HepG2 (cell line): ENCODE data around the gene UBE2Q1. TPM values are rescaled to one million over a fixed set of nuclear protein-coding genes. Genes with fewer than 3 reads are reported as not detected.

Source experiments
- ATAC-seq: fragments of 200-7000 bp; cut with Tn5 transposase; 3 replicates; pipeline ENCODE4 v1.9.1; 2020; ENCODE audit warnings: mild to moderate bottlenecking, moderate library complexity
- BruUV-seq: library from RNA; stranded (reverse); fragments of 400-500 nt; replicated peaks from 2 replicates; lab custom pipeline; 2021; lab: Mats Ljungman, UMichigan
- CTCF ChIA-PET: fragments of 300-600 bp; formaldehyde crosslinking; extraction: SDS; loops from one replicate; lab custom pipeline; 2021; ENCODE audit warnings: low total read pairs, inconsistent platforms, low intra/inter-chr PET ratio; lab: Yijun Ruan, JAX
- POLR2A ChIA-PET: fragments of 350-600 bp; sonication (Branson Sonifier 250); formaldehyde crosslinking; loops from one replicate; lab custom pipeline; 2020; ENCODE audit warnings: antibody characterized with exemption, inconsistent platforms; lab: Yijun Ruan, JAX
- DNase-seq: peaks from one replicate; pipeline ENCODE4 v3.0.0-alpha.2; 2015; ENCODE audit warnings: low spot score
- FAIRE-seq: peaks from 3 replicates; lab custom pipeline; 2011; peaks lifted over from hg19 to GRCh38; lab: Jason Lieb, UNC
- H2AFZ ChIP-seq: one replicate; pipeline ENCODE4 v1.6.1; 2011; ENCODE audit warnings: low read length, inconsistent platforms
- H3K27ac ChIP-seq: fragments of 300-600 bp; 3 replicates; pipeline ENCODE4 v1.8.0; 2011; ENCODE audit warnings: mixed run types, mild to moderate bottlenecking, mixed read lengths, low read length, inconsistent platforms; ENCODE audit not compliant: insufficient read depth; ENCODE audit errors: extremely low read length
- H3K27me3 ChIP-seq, 2 experiments: fragments of 200-600 bp in 1 of 2; 2 replicates in 1 of 2; 3 replicates in 1 of 2; pipeline versions ENCODE4 v1.6.0 to v1.8.0; 2011; ENCODE audit warnings: low read length in 2 of 2, mild to moderate bottlenecking in 2 of 2, moderate library complexity in 2 of 2, inconsistent platforms in 1 of 2; ENCODE audit not compliant: insufficient read depth in 2 of 2, control insufficient read depth in 1 of 2
- H3K36me3 ChIP-seq, 2 experiments: fragments of 200-600 bp in 1 of 2; replicated peaks in 1 of 2; 2 replicates in 1 of 2; 3 replicates in 1 of 2; pipeline versions ENCODE4 v1.5.1 to v1.8.0; 2011; ENCODE audit warnings: low read length in 2 of 2, inconsistent platforms in 1 of 2; ENCODE audit not compliant: insufficient read depth in 2 of 2, control insufficient read depth in 1 of 2
- H3K4me1 ChIP-seq: 2 replicates; pipeline ENCODE4 v1.5.1; 2012; ENCODE audit warnings: low read length, inconsistent platforms; ENCODE audit not compliant: insufficient read depth
- H3K4me2 ChIP-seq: 2 replicates; pipeline ENCODE4 v1.6.0; 2011; ENCODE audit warnings: low read depth, low read length, inconsistent platforms
- H3K4me3 ChIP-seq, 3 experiments: fragments of 200-600 bp in 1 of 3; sonication (generic), shearing (Covaris generic) in 1 of 3; replicated peaks in 1 of 3; 2 replicates each; pipeline ENCODE4 v1.5.1; 2011 to 2016; ENCODE audit warnings: low read length in 3 of 3, inconsistent platforms in 2 of 3, low read depth in 2 of 3, mild to moderate bottlenecking in 2 of 3, control low read depth in 1 of 3, mixed read lengths in 1 of 3; ENCODE audit not compliant: insufficient read depth in 1 of 3
- H3K79me2 ChIP-seq: one replicate; pipeline ENCODE4 v1.6.1; 2011; ENCODE audit warnings: low read length, inconsistent platforms; ENCODE audit not compliant: insufficient read depth
- H3K9ac ChIP-seq: 2 replicates; pipeline ENCODE4 v1.6.0; 2011; ENCODE audit warnings: mild to moderate bottlenecking, low read depth, low read length, inconsistent platforms; ENCODE audit not compliant: insufficient read depth
- H3K9me3 ChIP-seq: 2 replicates; pipeline ENCODE4 v1.5.1; 2012; ENCODE audit warnings: mild to moderate bottlenecking, low read length
- H4K20me1 ChIP-seq: 2 replicates; pipeline ENCODE4 v1.6.0; 2011; ENCODE audit warnings: inconsistent platforms, mild to moderate bottlenecking, low read length, moderate library complexity; ENCODE audit not compliant: insufficient read depth
- ARID2 ChIP-seq: sonication (generic); formaldehyde crosslinking; IDR thresholded peaks from 2 replicates; pipeline ENCODE4 v1.8.1; 2022; ENCODE audit warnings: mild to moderate bottlenecking, missing genetic modification reagents, borderline replicate concordance
- FOXJ3 ChIP-seq: sonication (generic); formaldehyde crosslinking; IDR thresholded peaks from 2 replicates; pipeline ENCODE4 v1.4.0; 2020; ENCODE audit warnings: missing genetic modification reagents, mild to moderate bottlenecking, borderline replicate concordance
- GLI4 ChIP-seq: sonication (generic); formaldehyde crosslinking; IDR thresholded peaks from 2 replicates; pipeline ENCODE4 v1.5.1; 2020; ENCODE audit warnings: missing genetic modification reagents, mild to moderate bottlenecking, moderate library complexity, borderline replicate concordance
- KLF16 ChIP-seq, 2 experiments: sonication (generic) in 1 of 2; formaldehyde crosslinking in 1 of 2; IDR thresholded peaks; 2 replicates each; pipeline versions ENCODE4 v1.6.1 to v1.8.0; 2016 to 2023; ENCODE audit warnings: missing genetic modification reagents in 2 of 2, missing compliant biosample characterization in 1 of 2
- RELA ChIP-seq: sonication (generic); formaldehyde crosslinking; IDR thresholded peaks from 2 replicates; pipeline ENCODE4 v1.4.0; 2020; ENCODE audit warnings: missing genetic modification reagents
- RFX3 ChIP-seq: IDR thresholded peaks from 2 replicates; pipeline ENCODE4 v1.6.1; 2016; ENCODE audit warnings: missing biosample characterization, missing genetic modification reagents
- RFXAP ChIP-seq: sonication (generic); formaldehyde crosslinking; IDR thresholded peaks from 2 replicates; pipeline ENCODE4 v1.4.0; 2020; ENCODE audit warnings: missing genetic modification reagents, borderline replicate concordance
- TBX3 ChIP-seq: fragments of 450-650 bp; IDR thresholded peaks from 2 replicates; pipeline ENCODE4 v1.6.1; 2017; ENCODE audit warnings: antibody characterized with exemption, mild to moderate bottlenecking, inconsistent platforms, borderline replicate concordance
- WGBS: methylation state at CpG from one replicate; pipeline ENCODE4 v1.1.6; 2017; ENCODE audit warnings: low lambda C conversion rate; 5-methylcytosine and 5-hydroxymethylcytosine counted together
- in situ Hi-C: cut with HindIII; loops from 2 replicates; pipeline ENCODE4 v1.10.0; 2017; ENCODE audit warnings: low pct_unique_long_range_greater_than_20kb; ENCODE audit not compliant: extremely low pct_ligation_motif_present
- intact Hi-C: fragments of 100-400 bp; cut with micrococcal nuclease; formaldehyde crosslinking; loops from one replicate; pipeline ENCODE4 v1.10.0; 2022; ENCODE audit not compliant: unreplicated experiment
- polyA plus RNA-seq, 8 experiments: library from polyadenylated mRNA; depleted of rRNA in 3 of 8; stranded (reverse) in 7 of 8; unstranded in 1 of 8; fragments of >200 nt; fragmentation: Illumina TruSeq in 4 of 8; extraction: Trizol in 4 of 8; gene quantifications; 2 replicates each; pipeline versions ENCODE4 v1.2.1 to v1.2.3, GENCODE V29; 2011 to 2016; ENCODE audit warnings: low read depth in 4 of 8, missing spikeins in 1 of 8, mixed read lengths in 1 of 8; ENCODE audit not compliant: insufficient read depth in 1 of 8
- total RNA-seq, 5 experiments: library from RNA; depleted of rRNA; stranded (reverse); fragments of >200 nt; fragmentation: Illumina TruSeq; extraction: Trizol; gene quantifications; 2 replicates each; pipeline ENCODE4 v1.2.3, GENCODE V29; 2016; ENCODE audit warnings: low read depth in 1 of 5
- TF ChIP-seq, protein P1 (sequence below): sonication (generic); formaldehyde crosslinking; IDR thresholded peaks from 2 replicates; pipeline ENCODE4; 2020; ENCODE audit warnings: missing genetic modification reagents, mild to moderate bottlenecking, borderline replicate concordance
- TF ChIP-seq, protein P2 (sequence below): sonication (generic); formaldehyde crosslinking; IDR thresholded peaks from 2 replicates; pipeline ENCODE4 v1.5.1; 2020; ENCODE audit warnings: mild to moderate bottlenecking, missing genetic modification reagents, borderline replicate concordance

UBE2Q1 gene
- total and polyA plus RNA-seq, 2 of the 13 experiments (the other 11 are each of a cell fraction or from before 2014, with no cell fraction given): 11.7 to 41.7 TPM

DNA sequence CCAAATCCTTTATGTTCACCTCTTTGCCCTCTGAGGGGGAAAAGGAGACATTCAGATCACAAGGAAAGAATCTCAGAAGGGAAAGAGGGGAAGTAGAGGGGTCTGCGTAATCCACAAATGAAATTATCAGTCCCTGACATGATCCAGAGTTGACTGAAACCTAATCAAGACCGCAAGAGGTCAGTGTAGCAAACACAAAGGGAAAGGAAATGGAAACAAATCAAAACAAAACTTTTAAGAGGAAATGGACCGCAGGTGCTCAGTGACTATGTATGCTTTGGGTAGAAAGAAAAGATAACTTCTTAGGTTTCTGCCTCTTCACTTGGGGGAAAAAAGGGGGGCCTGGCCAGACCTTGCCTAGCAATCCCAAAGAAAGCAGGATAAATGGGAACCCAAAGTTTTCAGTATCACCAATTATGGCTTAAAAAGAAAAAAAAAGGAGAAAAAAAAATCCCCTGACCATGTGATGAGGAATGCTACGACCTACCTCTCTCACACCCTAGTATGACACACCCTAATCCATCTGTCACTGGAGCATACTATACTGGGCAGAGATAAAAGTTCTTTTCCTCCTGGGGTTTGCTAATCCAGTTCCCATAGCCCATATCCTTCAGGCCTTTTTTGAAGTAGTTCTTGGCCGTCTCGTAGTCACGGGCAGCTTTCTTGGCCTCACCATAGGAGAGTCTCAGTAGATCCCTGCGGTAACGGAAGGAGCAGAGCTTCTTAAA is 26.0 kb upstream of the UBE2Q1 start:
- WGBS: 99% methylated on average over 9 of the region's 9 CpGs
- POLR2A ChIA-PET: no interaction called here
- Histone ChIP-seq H3K4me1 (no peaks in the 10 kb centered on the region), H2AFZ (no peak overlapping the region), H3K4me2 (no peak overlapping the region), H3K9ac (no peak overlapping the region), H3K36me3 (peaks cover 38 to 94% of the 10 kb centered on the region in 2 experiments), H4K20me1 (no peaks in the 10 kb centered on the region), H3K27me3 (no peaks in the 10 kb centered on the region), H3K4me3 (no peak overlapping the region), H3K9me3 (no peaks in the 10 kb centered on the region), H3K27ac (no peak overlapping the region), H3K79me2 (no peaks in the 10 kb centered on the region)
- TF ChIP-seq KLF16 (CRISPR knock-in tag; IDR thresholded peaks at IDR 0.05) (no peak), FOXJ3 (no peak), RFX3 (CRISPR knock-in tag) (no peak), TBX3 (no peak), RFXAP (CRISPR knock-in tag) (no peak), GLI4 (CRISPR knock-in tag) (no peak), ARID2 (CRISPR knock-in tag) (no peak), RELA (no peak)
- TF ChIP-seq, protein P1, sequence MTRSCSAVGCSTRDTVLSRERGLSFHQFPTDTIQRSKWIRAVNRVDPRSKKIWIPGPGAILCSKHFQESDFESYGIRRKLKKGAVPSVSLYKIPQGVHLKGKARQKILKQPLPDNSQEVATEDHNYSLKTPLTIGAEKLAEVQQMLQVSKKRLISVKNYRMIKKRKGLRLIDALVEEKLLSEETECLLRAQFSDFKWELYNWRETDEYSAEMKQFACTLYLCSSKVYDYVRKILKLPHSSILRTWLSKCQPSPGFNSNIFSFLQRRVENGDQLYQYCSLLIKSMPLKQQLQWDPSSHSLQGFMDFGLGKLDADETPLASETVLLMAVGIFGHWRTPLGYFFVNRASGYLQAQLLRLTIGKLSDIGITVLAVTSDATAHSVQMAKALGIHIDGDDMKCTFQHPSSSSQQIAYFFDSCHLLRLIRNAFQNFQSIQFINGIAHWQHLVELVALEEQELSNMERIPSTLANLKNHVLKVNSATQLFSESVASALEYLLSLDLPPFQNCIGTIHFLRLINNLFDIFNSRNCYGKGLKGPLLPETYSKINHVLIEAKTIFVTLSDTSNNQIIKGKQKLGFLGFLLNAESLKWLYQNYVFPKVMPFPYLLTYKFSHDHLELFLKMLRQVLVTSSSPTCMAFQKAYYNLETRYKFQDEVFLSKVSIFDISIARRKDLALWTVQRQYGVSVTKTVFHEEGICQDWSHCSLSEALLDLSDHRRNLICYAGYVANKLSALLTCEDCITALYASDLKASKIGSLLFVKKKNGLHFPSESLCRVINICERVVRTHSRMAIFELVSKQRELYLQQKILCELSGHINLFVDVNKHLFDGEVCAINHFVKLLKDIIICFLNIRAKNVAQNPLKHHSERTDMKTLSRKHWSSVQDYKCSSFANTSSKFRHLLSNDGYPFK: no peak
- TF ChIP-seq, protein P2, sequence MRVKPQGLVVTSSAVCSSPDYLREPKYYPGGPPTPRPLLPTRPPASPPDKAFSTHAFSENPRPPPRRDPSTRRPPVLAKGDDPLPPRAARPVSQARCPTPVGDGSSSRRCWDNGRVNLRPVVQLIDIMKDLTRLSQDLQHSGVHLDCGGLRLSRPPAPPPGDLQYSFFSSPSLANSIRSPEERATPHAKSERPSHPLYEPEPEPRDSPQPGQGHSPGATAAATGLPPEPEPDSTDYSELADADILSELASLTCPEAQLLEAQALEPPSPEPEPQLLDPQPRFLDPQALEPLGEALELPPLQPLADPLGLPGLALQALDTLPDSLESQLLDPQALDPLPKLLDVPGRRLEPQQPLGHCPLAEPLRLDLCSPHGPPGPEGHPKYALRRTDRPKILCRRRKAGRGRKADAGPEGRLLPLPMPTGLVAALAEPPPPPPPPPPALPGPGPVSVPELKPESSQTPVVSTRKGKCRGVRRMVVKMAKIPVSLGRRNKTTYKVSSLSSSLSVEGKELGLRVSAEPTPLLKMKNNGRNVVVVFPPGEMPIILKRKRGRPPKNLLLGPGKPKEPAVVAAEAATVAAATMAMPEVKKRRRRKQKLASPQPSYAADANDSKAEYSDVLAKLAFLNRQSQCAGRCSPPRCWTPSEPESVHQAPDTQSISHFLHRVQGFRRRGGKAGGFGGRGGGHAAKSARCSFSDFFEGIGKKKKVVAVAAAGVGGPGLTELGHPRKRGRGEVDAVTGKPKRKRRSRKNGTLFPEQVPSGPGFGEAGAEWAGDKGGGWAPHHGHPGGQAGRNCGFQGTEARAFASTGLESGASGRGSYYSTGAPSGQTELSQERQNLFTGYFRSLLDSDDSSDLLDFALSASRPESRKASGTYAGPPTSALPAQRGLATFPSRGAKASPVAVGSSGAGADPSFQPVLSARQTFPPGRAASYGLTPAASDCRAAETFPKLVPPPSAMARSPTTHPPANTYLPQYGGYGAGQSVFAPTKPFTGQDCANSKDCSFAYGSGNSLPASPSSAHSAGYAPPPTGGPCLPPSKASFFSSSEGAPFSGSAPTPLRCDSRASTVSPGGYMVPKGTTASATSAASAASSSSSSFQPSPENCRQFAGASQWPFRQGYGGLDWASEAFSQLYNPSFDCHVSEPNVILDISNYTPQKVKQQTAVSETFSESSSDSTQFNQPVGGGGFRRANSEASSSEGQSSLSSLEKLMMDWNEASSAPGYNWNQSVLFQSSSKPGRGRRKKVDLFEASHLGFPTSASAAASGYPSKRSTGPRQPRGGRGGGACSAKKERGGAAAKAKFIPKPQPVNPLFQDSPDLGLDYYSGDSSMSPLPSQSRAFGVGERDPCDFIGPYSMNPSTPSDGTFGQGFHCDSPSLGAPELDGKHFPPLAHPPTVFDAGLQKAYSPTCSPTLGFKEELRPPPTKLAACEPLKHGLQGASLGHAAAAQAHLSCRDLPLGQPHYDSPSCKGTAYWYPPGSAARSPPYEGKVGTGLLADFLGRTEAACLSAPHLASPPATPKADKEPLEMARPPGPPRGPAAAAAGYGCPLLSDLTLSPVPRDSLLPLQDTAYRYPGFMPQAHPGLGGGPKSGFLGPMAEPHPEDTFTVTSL: no peak
- intact Hi-C loops: loop anchor here (1.0 kb wide), 1 partner anchor 25 kb away; no protein-coding TSS in a partner anchor
- FAIRE-seq (no peak), ATAC-seq (no peak), DNase-seq (no peak)
- BruUV-seq: no TSS peak
- in situ Hi-C loops: no loop called here
- CTCF ChIA-PET: no interaction called here
